GM19455 (cell line): ENCODE measurements around the gene PRSS27.

Experiments
- ATAC-seq: cut with Tn5 transposase; IDR thresholded peaks from one replicate; pipeline ENCODE4 v1.9.1; 2021; ENCODE audit not compliant: unreplicated experiment

PRSS27 gene

GRCh38 chr16:2752035-2752849 lies 32.2 kb upstream of the PRSS27 start, which contains the start of gene SRRM2:
Gene SRRM2 (plus strand): TSS chr16:2752638. CDS start chr16:2756365, 3,727 bp downstream.
- ATAC-seq: peak; percentile 72

- ATAC-seq: peak; percentile 29
Observed at GRCh38 chr16:2751577-2752034, 31.6 kb upstream of the PRSS27 start.

- no peak for ATAC-seq
Observed at GRCh38 chr16:2749936-2750335, 29.9 kb upstream of the PRSS27 start.

- no peak for ATAC-seq
Observed at GRCh38 chr16:2749476-2749875, 29.5 kb upstream of the PRSS27 start.

GRCh38 chr16:2748757-2749455 lies 28.9 kb upstream of the PRSS27 start:
- no peak for ATAC-seq

GRCh38 chr16:2745961-2746360 lies 25.9 kb upstream of the PRSS27 start:
- no peak for ATAC-seq

GRCh38 chr16:2745116-2745890 lies 25.3 kb upstream of the PRSS27 start:
- no peak for ATAC-seq

GRCh38 chr16:2744711-2745110 lies 24.7 kb upstream of the PRSS27 start:
- ATAC-seq: no peak

- ATAC-seq: no peak
Observed at GRCh38 chr16:2743007-2743810, 23.2 kb upstream of the PRSS27 start.

GRCh38 chr16:2742323-2743006 lies 22.4 kb upstream of the PRSS27 start:
- ATAC-seq: no peak

GRCh38 chr16:2741168-2741567 lies 21.1 kb upstream of the PRSS27 start:
- no peak for ATAC-seq

- no peak for ATAC-seq
Observed at GRCh38 chr16:2740476-2740875, 20.5 kb upstream of the PRSS27 start.

GRCh38 chr16:2739625-2740430 lies 19.8 kb upstream of the PRSS27 start:
- no peak for ATAC-seq

GRCh38 chr16:2738615-2739014 lies 18.6 kb upstream of the PRSS27 start:
- no peak for ATAC-seq

- no peak for ATAC-seq
Observed at GRCh38 chr16:2737895-2738418, 17.9 kb upstream of the PRSS27 start.

- ATAC-seq: no peak
Observed at GRCh38 chr16:2737238-2737605, 17.2 kb upstream of the PRSS27 start.

- no peak for ATAC-seq
Observed at GRCh38 chr16:2736476-2737237, 16.6 kb upstream of the PRSS27 start.

GRCh38 chr16:2734844-2735515 lies 15.0 kb upstream of the PRSS27 start:
- ATAC-seq: no peak
